Measurements from ENCODE around the gene MED12L. TPM values are rescaled to one million over a fixed set of nuclear protein-coding genes. Genes with fewer than 3 reads are reported as not detected.

MED12L gene
- polyA plus RNA-seq, 4 donors, result 0.50 to 2.7 (median 2.2) TPM

DNA sequence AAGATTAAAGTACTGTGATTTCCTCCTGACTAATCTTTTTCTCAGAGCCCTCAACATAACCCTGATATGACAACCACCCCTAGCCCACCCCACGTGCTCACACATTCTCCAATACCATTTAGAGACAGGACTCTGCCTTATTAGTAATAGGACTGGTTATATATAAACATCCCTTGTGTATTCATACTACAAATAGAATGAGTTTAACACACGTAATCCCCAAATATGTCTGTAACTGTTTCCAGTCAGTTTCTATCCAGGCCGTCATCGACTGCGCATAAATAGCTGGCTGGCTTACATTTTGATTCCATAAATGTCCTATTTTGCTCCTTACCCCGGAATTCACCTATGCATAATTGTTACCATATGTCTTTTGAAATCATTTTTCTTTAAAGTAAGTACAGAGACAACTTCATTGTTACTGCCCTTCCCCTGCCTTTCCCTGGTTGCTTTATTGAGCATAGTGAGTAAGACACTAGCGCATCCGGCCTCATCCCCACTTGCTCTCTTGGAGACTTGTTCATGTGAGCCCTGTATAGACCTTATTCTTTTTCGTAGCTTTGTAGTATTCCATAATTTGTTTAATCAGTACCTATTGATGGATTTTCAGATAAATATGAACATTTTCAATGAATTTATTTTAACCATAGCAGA is 196.3 kb downstream of the MED12L start:
- no peak for DNase-seq (ENCODE audit: low read depth in 4 of 4, low spot score in 3 of 4)

DNA sequence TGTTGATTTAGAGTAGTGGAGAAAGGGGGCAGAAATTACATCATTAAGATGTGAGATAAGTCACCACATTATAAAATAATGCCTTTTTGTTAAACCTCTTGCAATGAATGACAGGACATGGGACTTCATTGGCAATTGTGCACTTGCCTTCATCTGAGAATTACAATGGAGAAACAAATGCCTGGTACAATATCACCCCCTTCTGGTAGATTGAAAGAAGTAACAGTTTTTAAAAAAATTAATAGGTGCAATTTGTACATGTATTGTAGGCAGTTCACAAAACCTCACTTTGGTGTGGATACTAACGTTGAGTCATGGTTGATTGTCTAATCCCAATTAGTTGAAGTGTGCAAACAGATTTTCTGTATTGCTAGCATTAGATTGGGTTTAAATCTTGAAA is 197.5 kb downstream of the MED12L start:
- peak in 2 of 4 donors; percentile 21 to 22 for DNase-seq (ENCODE audit: low read depth in 4 of 4, low spot score in 3 of 4)

DNA sequence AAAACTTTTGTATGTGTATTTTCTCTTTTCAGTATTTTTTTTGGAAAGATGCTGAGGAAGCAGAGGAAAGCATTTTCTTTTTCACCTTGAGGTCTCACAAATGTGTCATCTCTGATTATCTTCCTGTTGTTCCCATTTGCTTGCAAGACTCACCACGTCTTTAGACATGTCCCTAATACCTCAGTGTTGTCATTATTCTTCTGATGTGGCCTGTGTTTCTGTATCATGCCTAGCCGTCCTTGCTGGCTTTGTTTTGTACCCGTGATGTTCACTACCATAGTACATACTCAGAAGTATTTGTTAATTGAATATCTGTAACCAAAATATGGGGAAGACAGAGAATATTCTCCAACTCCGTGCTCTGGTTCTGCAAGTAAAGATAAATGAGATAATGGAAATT is 197.9 kb downstream of the MED12L start:
- no peak for DNase-seq (ENCODE audit: low read depth in 4 of 4, low spot score in 3 of 4)

DNA sequence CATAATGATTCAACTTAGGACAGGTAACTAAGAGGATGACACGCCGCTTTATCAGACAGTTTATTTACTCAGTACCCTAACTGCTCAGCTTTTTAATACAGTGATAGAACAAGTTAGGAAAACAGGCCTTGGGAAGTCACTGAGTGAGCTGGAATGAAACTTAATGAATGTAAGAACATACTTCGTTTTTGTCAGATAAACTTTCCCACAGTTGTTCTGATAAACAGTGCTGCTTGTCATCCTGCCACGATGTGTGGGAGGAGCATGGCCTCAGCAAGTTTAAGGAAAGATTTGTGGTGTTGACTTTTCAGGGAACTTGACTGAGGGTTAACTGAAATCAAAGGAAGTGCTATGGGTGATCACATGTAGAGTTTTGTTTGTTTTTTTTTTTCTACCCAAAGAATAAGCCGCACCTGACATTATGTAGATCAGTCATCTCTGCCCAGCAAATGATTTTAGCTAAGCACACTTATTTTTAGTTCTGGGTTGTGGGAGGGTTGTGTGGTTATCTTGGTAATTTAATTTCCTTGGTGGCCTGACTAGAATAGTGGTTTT is 198.5 kb downstream of the MED12L start:
- peak in 2 of 4 donors; percentile 28 to 33 for DNase-seq (ENCODE audit: low read depth in 4 of 4, low spot score in 3 of 4)

DNA sequence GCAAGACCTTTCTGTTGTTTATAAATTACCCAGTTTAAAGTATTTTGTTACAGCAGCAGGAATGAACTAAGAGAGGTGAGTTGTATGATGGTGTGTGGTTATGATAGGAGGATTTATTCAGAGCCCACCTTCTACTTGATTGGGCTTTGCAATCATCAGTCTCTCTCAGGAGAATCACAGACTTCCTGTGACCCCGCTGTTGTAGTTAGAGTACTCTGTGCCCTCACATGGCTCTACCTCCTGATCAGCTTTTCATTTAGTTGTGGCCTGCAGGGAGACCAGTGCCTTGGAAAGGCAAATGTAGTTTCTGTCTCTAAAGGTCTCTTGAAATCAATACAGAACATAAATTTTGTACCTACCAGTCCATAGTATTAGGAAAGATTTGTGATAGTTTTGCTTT is 200.5 kb downstream of the MED12L start:
- no peak for DNase-seq (ENCODE audit: low read depth in 4 of 4, low spot score in 3 of 4)

DNA sequence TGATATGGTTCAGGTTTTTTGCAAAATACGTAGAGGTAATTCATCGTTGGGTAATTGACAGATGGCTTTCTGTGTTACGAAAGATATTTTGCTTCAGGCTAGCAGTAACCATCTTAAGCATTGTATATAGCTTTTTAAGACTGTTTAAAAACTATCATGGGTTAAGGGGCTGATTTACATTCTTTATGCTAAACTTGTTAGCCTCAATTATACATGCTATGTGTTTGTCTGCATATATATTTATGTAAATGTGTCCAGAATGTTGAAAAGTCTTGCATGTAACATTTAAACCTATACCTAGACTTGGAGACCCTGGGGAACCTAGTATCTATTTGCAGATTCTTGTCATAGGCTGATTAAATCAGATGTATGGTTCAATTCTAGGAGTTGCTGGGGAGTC is 204.0 kb downstream of the MED12L start:
- DNase-seq (ENCODE audit: low read depth in 4 of 4, low spot score in 3 of 4), result no peak

DNA sequence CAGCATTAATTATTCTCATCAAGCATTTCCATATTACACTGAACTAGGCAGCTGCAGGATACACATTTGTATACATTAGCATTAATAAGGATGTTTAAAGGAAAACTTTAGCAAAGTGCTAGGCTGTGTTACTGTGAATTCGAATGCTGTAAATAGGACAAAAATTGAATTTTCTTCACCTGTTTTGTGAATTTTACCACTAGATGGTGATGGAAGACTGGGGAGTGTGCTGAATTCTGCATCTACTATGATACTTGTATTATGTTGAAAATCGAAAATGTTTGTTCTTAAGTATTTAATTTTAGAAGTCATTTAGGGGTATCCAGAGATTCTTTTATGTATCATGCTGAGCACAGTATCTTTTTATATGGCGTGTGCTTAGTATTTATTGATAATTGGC is 205.2 kb downstream of the MED12L start:
- no peak for DNase-seq (ENCODE audit: low read depth in 4 of 4, low spot score in 3 of 4)

DNA sequence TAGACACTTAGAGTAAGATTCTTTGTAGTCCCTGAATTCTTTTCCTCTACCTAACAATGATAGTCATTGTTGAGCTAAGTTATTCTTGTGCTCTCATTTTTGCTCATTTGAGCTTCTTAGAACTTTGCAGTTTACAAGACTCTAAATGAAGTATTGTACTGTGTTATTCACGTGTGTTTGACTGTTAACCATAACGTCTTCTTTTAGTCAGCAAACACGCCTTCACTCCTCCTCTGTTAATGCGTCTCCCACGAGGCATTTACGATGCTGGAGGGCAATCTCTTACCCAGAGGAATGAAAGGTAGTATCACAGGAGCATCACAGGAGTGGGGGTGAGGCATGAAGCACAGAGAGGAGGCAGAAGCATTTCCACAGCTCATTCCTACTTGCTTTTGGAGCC is 207.7 kb downstream of the MED12L start:
- no peak for DNase-seq (ENCODE audit: low read depth in 4 of 4, low spot score in 3 of 4)

DNA sequence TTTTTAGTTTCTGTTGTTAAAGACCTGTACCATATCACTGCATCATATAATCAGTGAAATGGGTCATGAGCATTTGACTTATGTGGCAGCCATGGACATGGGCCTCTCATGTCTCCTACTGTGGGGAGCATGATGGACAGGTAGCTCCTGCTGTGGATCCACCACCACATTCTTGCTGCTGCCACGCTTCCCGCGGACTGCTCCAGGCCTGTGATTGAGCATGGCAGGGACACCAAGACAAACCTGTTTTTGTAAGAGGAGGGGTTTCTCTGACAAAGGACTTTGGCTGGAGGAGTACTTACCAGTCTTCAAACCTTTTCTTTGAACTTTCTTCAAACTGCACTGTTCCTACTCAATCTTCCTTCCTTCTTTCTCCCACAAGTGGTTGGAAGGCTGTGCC is 210.8 kb downstream of the MED12L start:
- DNase-seq (ENCODE audit: low read depth in 4 of 4, low spot score in 3 of 4), result no peak

DNA sequence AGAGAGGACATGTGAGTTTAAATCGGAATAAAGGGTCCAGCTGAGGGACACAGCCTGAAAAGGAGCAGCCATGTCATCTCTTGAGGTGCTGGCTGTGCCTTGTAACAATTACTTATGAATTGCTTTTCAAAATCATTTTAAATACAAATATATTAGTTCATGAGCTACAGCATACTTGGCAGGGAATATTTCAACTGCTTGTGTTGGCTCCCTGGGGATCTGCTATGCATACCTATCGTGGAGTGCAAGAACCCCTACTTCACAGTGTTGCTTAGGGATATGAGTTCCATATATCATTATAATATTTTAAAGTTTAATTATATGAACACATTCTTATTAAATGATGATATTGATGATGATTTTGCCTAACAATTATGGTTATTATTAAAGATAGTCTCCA is 212.0 kb downstream of the MED12L start:
- DNase-seq (ENCODE audit: low read depth in 4 of 4, low spot score in 3 of 4), result no peak

DNA sequence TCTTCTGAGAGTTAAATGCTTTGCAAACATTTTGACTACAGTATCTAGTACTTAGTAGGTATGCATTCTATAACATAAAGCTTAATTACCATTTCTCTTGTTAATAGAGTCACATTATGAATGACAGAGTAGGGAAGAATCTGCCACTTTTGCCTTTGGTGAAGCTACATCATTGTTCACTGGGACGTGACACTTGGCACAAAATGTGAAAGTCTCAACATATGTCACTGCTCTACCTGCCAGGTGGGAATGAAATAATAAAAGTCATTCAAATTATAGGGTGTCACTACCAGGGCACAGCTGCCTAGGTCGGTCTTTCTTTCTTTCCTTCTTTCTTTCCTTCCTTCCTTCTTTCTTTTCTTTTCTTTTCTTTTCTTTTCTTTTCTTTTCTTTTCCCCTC is 213.5 kb downstream of the MED12L start:
- no peak for DNase-seq (ENCODE audit: low read depth in 4 of 4, low spot score in 3 of 4)

DNA sequence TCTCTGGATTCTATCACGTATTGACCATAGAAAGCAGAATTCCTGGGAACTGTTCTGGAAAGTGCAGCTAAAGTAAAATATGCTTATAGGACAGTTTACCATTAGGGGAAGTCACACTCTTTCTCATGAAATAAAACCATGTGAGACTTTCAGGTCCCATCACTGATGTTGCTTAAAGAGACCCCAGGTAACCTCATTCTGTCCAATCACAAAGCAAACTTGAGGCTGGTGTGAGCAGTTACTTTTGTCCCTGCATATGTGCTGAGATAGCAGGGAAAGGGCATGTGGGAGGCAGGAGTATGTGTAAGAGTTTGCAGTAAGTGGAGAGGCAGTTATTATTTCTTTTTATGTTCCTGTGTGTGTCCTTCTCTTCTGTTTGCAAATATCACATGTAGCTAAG is 215.1 kb downstream of the MED12L start:
- DNase-seq (ENCODE audit: low read depth in 4 of 4, low spot score in 3 of 4), result no peak

DNA sequence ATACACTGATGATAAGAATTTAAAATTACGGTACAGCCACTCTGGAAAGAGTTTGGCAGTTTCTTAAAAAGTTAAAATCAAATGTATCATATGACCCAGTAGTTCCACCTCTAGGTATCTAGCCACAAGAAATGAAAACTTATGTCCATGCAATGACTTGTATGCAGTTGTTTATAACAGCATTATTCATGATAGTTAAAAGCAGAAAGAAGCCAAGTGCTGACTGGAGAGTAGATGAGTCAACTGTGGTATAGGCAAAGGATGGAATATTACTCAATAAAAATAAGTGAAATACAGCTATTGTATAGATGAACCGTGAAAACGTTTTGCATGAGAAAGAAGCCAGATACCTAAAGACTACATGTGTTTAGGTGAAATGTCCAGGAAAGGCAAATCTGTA is 216.3 kb downstream of the MED12L start:
- DNase-seq (ENCODE audit: low read depth in 4 of 4, low spot score in 3 of 4), result no peak

DNA sequence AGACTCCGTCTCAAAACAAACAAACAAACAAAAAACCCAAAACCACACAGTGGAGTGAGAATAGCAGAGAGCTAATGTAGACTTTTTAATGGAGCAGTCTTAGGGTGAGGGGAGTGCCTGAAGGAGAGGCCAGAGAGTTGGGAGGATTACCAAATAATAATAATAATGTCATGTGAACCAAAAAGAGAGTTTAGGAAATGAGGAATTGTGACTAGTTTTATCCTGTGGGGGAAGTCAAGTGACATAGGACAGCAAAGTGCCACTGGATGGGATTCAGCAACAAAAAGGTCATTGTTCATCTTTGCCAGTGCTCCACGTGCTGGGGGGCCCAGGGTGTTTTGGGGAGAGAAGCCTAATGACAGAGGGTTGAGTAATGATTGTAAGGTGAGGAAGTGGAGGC is 218.3 kb downstream of the MED12L start:
- DNase-seq (ENCODE audit: low read depth in 4 of 4, low spot score in 3 of 4), result no peak

DNA sequence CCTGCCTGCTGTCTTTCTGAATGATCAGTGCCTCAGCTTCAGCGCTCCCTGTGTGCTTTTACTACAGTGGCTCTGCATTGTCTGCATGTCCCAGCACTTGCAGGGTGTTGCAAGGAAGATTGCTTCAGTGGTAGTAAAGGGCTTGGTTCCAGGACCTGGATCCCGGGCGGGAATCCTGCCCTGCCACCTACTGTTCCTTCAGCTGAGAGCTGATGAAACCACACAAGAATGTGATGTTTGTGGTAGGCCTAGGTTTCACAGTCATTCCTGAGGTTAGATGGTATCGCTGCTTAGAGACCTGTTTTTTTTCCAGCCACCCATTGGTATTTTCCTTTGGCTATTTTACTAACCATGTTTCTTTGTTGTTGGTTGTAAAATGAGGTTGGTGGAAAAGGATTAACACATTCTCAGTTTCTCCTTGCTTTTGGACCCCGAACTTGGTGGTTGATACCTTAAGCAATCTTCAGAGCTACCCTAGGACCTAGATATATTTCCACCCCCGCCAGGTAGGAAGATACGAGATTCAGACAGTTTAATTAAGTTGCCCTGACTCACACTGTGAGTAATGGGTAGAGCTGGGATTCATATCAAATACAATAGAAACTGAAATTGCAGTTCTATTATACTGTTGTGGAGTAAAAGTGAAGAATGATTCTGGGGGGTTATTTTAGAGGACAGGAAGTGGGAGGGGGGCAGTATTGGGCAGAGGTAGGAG is 219.8 kb downstream of the MED12L start:
- DNase-seq (ENCODE audit: low read depth in 4 of 4, low spot score in 3 of 4), result no peak

DNA sequence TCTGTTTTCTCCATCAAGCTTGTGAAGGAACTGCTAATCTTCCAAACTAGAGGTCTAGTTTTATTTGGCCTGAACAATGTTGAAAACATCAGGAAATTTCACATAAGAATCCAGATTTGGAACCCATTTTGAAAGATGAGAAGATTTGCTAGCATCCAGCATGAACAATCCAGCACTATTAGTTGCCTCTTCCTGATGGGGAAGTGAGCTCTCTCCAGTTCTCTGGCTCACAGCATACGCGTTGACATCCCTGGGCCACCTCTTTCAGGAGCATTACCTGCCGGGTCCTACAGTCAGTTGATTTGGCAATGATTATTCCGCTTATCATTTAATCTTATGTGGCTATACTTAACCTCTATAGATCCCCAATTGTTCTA is 220.3 kb downstream of the MED12L start:
- no peak for DNase-seq (ENCODE audit: low read depth in 4 of 4, low spot score in 3 of 4)

DNA sequence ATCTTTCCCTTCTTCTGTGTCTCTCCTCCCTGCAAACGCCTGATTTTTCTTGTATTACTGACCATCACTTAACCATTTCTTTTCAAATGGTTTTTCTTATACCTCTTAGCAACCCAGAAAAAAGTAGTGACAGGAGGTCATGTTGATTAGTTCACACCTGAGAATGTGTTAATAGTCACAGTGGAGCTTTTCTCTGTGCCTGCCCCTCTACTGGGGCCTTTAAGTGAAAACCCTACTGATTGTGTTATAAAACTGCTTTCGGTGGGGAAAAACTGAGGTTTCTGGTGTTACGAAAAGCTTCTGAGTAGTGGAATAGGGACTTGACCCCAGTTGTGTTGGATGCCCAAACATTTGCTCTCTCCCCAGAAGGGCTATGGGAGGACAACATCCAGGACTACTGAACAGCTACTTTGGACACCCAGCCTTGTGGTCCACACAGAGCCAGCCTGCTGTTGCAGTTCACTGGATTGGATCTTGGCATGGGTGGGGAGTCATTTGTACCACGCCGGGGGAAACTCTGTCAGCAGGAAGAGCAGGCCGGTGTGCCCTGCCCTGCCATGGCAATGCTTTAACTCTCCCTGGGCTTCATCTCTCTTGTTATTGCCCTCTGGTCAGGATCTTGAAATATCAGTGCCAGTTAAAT is 220.8 kb downstream of the MED12L start:
- no peak for DNase-seq (ENCODE audit: low read depth in 4 of 4, low spot score in 3 of 4)

DNA sequence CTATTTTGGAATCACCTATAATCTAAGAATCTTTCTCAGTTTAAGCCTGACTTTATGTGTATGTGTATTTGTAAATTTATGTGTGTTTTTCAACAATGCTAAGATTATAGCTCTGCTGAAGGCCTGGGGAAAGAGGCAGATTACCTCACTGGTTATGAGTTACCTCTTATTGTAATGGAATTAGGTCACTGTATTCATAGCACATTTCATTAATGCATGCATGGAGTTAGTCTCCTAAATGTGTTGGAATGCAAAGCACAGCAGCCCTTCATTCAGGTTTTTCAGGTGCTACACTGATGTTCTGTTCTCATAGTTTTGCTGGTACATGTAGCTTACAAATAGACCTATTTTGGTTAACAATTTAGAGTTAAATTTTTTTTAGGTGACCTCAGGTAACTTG is 221.7 kb downstream of the MED12L start:
- DNase-seq (ENCODE audit: low read depth in 4 of 4, low spot score in 3 of 4), result no peak

DNA sequence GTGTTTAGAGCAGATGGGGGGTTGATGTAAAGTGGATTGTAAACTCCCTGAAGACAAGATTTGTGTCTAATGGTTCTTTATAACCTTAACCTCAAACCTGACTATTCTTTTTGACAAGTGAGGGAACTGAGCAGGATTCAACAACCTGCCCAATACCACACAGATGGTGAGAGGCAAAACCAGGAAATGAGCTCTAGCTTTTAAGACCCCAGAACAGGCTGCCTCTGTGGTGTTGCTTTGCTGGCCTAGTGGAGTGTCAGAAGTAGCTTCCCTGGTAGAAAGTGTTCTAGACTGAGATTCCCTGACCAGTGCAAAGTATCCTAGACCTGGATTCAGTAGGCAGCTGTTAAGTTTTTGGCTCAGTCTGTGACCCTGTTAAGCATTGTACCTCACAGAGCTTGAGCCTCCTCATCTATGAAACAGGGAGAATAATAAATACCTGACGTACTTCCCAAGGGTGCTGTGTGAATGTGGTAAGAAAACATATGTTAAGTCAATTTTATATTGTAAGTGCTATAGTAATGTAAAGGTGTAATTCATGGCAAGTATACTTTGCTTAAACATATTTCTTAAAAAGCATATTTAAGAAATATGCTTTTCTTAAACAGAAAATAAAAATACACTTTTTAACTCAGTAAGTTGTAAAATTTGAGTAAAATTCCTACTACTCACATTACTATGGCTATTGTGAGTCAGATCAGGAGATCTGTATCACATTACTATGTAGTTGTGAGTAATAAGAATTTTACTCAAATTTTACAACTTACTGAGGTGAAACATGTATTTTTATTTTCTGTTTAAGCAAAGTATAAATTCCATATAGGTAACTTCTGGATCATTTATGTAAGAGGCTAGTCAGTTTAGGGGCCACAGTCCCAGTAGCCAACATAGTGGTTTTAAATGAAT is 222.4 kb downstream of the MED12L start:
- no peak for DNase-seq (ENCODE audit: low read depth in 4 of 4, low spot score in 3 of 4)

DNA sequence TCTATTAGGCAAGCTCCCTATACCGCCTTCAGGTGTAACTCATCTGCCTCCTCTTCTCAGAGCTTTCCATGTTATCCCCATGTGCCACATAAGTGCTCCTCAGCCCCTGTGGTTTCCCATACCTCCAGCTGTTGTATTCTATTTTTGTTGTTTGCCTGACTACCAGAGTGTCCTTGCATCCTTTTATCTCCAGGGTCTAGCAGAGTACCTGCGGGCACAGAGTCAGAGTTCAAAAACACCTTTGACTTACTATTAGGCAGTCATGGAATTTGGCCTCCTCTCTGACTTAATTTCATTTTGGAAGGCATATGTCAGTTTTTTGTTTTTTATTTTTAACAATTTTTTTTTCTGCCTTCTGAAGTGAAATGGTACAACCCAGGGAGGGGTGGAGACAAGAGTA is 224.1 kb downstream of the MED12L start:
- DNase-seq (ENCODE audit: low read depth in 4 of 4, low spot score in 3 of 4), result no peak

DNA sequence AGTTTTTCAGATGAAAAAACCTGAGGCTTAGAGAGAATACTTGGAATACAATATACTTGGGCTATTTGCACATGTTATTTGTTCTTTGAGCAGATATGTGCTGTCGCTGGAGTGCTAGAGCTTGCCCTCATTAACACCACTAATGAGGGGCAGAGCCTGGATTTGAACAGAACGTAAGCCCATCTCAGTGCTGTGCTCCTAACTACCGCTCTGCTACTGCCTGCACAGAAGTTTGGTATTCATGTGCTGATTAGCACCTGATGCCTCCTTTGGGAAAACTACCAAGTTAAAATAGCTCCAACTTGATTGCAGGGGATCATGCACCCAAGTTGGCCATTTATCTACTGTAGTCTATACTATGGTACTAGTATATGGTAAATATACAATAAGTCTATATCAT is 227.5 kb downstream of the MED12L start:
- DNase-seq (ENCODE audit: low read depth in 4 of 4, low spot score in 3 of 4), result no peak

Measured in left renal pelvis (tissue), 4 donors.